Aorta (tissue), 5 donors: ENCODE data around the gene EPHB1. TPM values are rescaled to one million over a fixed set of nuclear protein-coding genes. Genes with fewer than 3 reads are reported as not detected.

ENCODE experiments used
- ATAC-seq: fragments of 200-7000 bp; cut with Tn5 transposase; one replicate; pipeline ENCODE4 v1.9.1; 2022; ENCODE audit warnings: moderate library complexity; ENCODE audit not compliant: low FRiP score
- DNase-seq, 2 donors: peaks; one replicate each; pipeline ENCODE4 v3.0.0-alpha.2; 2020
- H3K27ac ChIP-seq, 2 donors: one replicate each; pipeline ENCODE4 v1.5.1; 2013; ENCODE audit warnings: low read length in 2 of 2, mild to moderate bottlenecking in 2 of 2, moderate library complexity in 2 of 2, control low read depth in 1 of 2, inconsistent platforms in 1 of 2, low read depth in 1 of 2
- H3K27me3 ChIP-seq, 2 donors: one replicate each; pipeline ENCODE4 v1.6.1; 2013; ENCODE audit warnings: control low read depth in 1 of 2, low read length in 1 of 2, mild to moderate bottlenecking in 1 of 2, moderate library complexity in 1 of 2; ENCODE audit not compliant: insufficient read depth in 2 of 2, control insufficient read depth in 1 of 2
- H3K36me3 ChIP-seq, 2 donors: one replicate each; pipeline ENCODE4 v1.6.1; 2013; ENCODE audit warnings: control low read depth in 1 of 2, low read length in 1 of 2, mild to moderate bottlenecking in 1 of 2; ENCODE audit not compliant: insufficient read depth in 2 of 2, control insufficient read depth in 1 of 2
- H3K4me1 ChIP-seq, 2 donors: one replicate each; pipeline ENCODE4 v1.6.1; 2013; ENCODE audit warnings: low read length in 2 of 2, control low read depth in 1 of 2, mild to moderate bottlenecking in 1 of 2, moderate library complexity in 1 of 2; ENCODE audit not compliant: insufficient read depth in 2 of 2, control insufficient read depth in 1 of 2
- H3K4me3 ChIP-seq, 2 donors: one replicate each; pipeline ENCODE4 v1.5.1; 2013; ENCODE audit warnings: low read length in 2 of 2, control low read depth in 1 of 2, mild to moderate bottlenecking in 1 of 2
- H3K9me3 ChIP-seq: one replicate; pipeline ENCODE4 v1.6.1; 2013; ENCODE audit warnings: mild to moderate bottlenecking, low read length; ENCODE audit not compliant: control insufficient read depth
- WGBS, 2 donors: extraction: QIAGEN DNeasy Blood & Tissue Kit; methylation state at CpG; one replicate each; pipeline ENCODE4 v1.1.7; 2013; 5-methylcytosine and 5-hydroxymethylcytosine counted together
- intact Hi-C, 2 donors: fragments of 100-400 bp; cut with DNase I; formaldehyde crosslinking; loops; one replicate each; pipeline versions ENCODE4 v1.14.2 to v1.15.0; 2022
- polyA plus RNA-seq, 2 donors: library from polyadenylated mRNA; stranded (reverse); fragments of 200-250 nt; gene quantifications; one replicate each; pipeline ENCODE4 v1.2.3, GENCODE V29; 2013
- total RNA-seq, 2 donors: library from RNA; stranded (reverse); fragmentation: NEBNext Ultra II Directional; extraction: Animal tissue kit (Norgen Biotek cat#: 25700); gene quantifications; one replicate each; pipeline ENCODE4 v1.2.1, GENCODE V29; 2021
- donor health status: healthy with polysubstance abuse.
- donor health status: Bipolar disorder and iron deficiency.
- donor health status: DM: no; HTN: no; CAD: no.
- donor health status: DM: no; HTN: no; CAD: no.
- donor health status: DM: yes; HTN: yes; CAD: no.

EPHB1 gene
- total and polyA plus RNA-seq, 4 donors: 0.31 to 4.8 (median 3.6) TPM; not detected in 1

DNA sequence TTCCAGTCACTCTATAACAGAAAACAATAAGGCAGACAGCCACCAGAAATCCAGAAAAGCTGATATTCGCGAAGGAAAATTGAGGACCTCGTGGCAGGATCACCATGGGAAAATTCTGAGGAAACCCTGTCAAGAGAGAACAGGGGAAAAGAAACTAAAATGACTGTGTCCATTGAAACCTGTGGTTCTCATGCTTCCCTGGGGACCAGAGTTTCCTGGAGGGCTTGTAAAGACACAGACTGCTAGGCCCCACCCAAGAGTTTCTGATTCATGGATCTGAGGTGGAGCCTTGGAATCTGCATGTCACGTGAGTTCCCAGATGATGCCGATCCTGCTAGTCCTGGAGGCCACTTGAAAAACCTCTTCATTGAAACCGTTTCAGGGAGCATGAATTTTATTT lies 420.5 kb downstream of the EPHB1 start:
- H3K27ac ChIP-seq: no peak overlapping the region
- H3K36me3 ChIP-seq: no peaks in the 10 kb centered on the region
- intact Hi-C loops: no loop called here
- H3K9me3 ChIP-seq: peaks cover 2% of the 10 kb centered on the region
- no peak overlapping the region for H3K4me3 ChIP-seq
- ATAC-seq: no peak
- no peaks in the 10 kb centered on the region for H3K27me3 ChIP-seq
- WGBS, 2 donors: 83 to 90% methylated on average over 6 of the region's 6 CpGs
- H3K4me1 ChIP-seq: no peaks in the 10 kb centered on the region
- no peak for DNase-seq

DNA sequence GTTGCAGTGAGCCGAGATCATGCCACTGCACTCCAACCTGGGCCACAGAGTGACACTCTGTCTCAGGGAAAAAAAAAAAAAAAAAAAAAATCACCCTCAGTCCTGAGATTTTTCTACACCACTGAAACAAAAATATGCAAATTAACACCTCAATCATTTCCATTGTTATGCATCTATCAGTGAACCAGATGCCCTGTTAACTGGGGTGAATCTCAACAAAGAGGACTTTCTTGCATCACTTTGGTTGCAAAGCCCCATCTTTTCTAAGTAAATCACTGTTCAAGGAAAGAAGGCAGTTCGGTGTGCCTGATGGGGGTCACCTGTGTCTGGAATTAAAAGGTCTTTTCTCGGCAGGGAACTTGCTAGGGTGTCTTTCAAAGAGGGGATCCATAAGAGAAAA lies 421.6 kb downstream of the EPHB1 start:
- peaks cover 2% of the 10 kb centered on the region for H3K9me3 ChIP-seq
- no peak overlapping the region for H3K4me3 ChIP-seq
- H3K4me1 ChIP-seq: no peaks in the 10 kb centered on the region
- no peak for DNase-seq
- 69 to 75% methylated on average over 3 of the region's 3 CpGs for WGBS, 2 donors
- ATAC-seq: no peak
- H3K27me3 ChIP-seq: no peaks in the 10 kb centered on the region
- H3K27ac ChIP-seq: no peak overlapping the region
- intact Hi-C loops: no loop called here
- no peaks in the 10 kb centered on the region for H3K36me3 ChIP-seq

DNA sequence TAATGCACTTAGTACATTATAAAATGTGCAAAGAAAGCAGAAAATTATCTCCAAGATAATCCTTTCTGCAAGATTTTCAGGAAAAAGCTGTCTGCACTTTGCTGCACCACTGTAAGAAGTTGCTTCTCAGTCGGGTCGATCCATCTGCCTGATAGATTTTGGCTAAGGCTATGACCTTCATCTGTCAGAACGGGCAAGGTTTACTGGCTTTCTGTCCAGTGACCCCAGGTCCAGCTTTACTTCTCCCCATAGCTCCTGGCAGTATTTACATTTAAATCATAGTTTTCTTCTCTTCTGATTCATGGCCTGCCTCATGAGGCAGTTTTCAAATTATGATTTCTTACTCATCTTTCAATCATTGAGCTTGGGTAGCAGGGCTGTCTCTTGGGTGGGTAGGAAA lies 422.7 kb downstream of the EPHB1 start:
- no peaks in the 10 kb centered on the region for H3K27me3 ChIP-seq
- intact Hi-C loops: no loop called here
- H3K9me3 ChIP-seq: peaks cover 2% of the 10 kb centered on the region
- WGBS, 2 donors: 30 to 53% methylated on average over 3 of the region's 3 CpGs
- no peak for ATAC-seq
- no peak for DNase-seq
- no peak overlapping the region for H3K4me3 ChIP-seq
- H3K27ac ChIP-seq: no peak overlapping the region
- no peaks in the 10 kb centered on the region for H3K36me3 ChIP-seq
- no peaks in the 10 kb centered on the region for H3K4me1 ChIP-seq

DNA sequence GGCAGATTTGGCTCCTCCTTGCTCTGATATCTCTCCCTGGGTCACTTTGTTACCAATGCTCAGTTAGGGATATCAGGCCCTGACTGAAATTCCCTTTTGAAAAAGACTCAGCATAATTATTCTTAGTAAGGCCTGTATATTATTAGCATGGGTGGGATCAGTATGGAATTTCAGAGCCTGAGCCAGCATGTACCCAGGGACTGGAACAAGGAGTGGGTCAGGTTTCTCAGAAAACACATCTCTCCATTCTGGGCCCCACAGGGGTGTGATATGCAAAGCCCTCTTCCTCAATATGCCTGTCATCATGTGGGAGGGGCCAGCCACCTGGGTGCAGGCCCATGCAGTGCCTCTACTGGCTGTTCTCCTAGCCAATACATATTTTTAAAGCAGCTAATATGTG lies 423.2 kb downstream of the EPHB1 start:
- no peak for DNase-seq
- Histone ChIP-seq H3K27me3 (no peaks in the 10 kb centered on the region), H3K27ac (no peak overlapping the region), H3K4me1 (no peaks in the 10 kb centered on the region), H3K9me3 (peaks cover 2% of the 10 kb centered on the region), H3K4me3 (no peak overlapping the region), H3K36me3 (no peaks in the 10 kb centered on the region)
- ATAC-seq: no peak
- intact Hi-C loops: no loop called here

DNA sequence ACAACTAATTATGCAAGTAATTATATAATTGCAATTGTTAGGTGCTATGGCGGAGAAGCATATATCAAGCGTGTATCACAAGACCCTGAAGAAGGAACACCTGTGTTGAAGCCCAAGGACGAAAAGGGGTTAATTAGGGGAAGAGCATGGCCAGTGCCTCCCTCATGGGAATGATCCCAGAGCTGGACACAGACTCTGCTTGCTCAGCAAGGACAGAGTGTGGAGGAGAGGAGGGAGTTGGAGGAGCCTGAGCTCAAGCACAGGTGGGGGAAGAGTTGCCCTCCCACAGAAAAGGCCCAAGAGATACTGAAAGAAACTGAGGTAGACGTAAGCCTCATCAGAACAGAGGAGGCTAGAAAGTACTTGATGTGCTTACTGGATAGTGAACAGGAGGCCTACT lies 423.7 kb downstream of the EPHB1 start:
- intact Hi-C loops: no loop called here
- ATAC-seq: no peak
- no peak overlapping the region for H3K4me3 ChIP-seq
- peaks cover 2% of the 10 kb centered on the region for H3K9me3 ChIP-seq
- H3K36me3 ChIP-seq: no peaks in the 10 kb centered on the region
- 92 to 93% methylated on average over 4 of the region's 4 CpGs for WGBS, 2 donors
- no peaks in the 10 kb centered on the region for H3K4me1 ChIP-seq
- no peaks in the 10 kb centered on the region for H3K27me3 ChIP-seq
- DNase-seq: no peak
- H3K27ac ChIP-seq: no peak overlapping the region

DNA sequence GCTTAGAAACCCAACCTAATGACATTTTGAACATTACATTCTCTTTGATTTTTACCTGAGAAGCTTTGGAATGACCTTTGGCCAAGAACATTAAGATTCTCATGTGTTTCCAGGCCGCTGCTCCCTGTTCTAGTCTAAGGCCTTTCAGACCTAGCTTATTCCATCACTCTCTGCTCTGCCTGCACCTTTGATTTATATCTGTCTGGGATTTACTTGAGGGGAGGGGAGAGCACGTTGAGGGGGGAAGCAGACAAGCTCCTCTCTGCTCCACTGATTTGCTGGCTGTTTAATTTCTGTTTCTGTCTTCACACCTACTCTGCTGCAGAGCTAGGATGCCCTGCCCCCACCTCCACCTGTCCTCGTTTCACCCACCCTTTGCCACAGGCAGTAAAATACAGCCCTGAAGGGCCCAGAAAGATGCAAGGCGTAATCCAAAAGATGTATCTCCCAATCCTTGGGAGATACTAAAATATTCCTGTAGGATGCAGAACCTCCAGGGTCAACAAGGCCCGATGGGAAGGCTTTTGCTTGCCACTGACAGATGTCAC lies 429.8 kb downstream of the EPHB1 start:
- H3K9me3 ChIP-seq: no peaks in the 10 kb centered on the region
- H3K4me1 ChIP-seq: no peaks in the 10 kb centered on the region
- H3K36me3 ChIP-seq: no peaks in the 10 kb centered on the region
- H3K27me3 ChIP-seq: no peaks in the 10 kb centered on the region
- ATAC-seq (no peak), DNase-seq (no peak)
- no peak overlapping the region for H3K4me3 ChIP-seq
- intact Hi-C loops: no loop called here
- 60 to 62% methylated on average over 5 of the region's 5 CpGs for WGBS, 2 donors
- no peak overlapping the region for H3K27ac ChIP-seq

DNA sequence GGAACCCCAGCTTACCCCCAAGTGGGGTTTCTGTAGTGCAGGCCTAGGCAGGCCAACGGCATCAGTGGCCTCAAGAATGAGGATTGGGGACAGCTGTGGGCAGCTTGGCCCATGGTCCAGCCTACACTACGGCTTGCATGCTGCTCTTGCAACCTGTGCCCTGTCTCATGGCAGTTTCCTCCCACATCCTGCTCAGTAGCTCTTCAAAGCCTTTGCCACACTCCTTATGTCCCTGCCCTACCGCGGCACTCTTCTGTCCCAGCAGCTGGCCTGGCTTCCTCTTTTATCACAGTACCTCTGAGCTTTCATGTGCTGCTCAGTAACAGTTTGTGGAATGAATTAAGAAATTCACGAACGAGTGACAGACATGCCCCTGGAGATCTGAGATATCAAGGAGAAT lies 431.0 kb downstream of the EPHB1 start:
- WGBS, 2 donors: 85 to 86% methylated on average over 6 of the region's 6 CpGs
- Histone ChIP-seq H3K4me1 (no peaks in the 10 kb centered on the region), H3K36me3 (no peaks in the 10 kb centered on the region), H3K27ac (no peak overlapping the region), H3K27me3 (peaks cover 0 to 2% of the 10 kb centered on the region in 2 donors), H3K4me3 (no peak overlapping the region), H3K9me3 (no peaks in the 10 kb centered on the region)
- intact Hi-C loops: no loop called here
- DNase-seq (peak in 1 of 2 donors; percentile 61), ATAC-seq (peak; percentile 9)

DNA sequence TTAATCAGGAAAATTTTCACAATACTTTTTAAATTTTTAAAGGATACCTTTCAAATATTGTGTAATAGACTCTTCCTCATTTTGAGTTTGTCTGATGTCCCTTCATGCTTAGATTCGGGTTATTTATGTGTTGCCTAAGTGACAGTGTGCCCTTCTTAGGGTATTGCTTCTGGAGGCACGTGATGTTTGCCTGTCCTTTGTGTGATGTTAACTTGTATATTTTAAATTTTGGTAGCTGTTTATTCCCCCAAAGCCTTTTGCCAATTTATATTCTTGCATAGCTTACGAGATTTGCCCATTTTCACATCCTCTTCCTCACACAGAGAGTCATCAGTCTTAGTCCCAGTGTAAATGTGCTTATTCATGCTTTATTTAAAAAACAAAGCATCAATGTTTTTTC lies 433.1 kb downstream of the EPHB1 start:
- Histone ChIP-seq H3K4me1 (no peaks in the 10 kb centered on the region), H3K9me3 (no peaks in the 10 kb centered on the region), H3K27me3 (peaks cover 0 to 2% of the 10 kb centered on the region in 2 donors), H3K4me3 (no peak overlapping the region), H3K36me3 (no peaks in the 10 kb centered on the region), H3K27ac (no peak overlapping the region)
- intact Hi-C loops: no loop called here
- no peak for DNase-seq
- 61% methylated on average over 3 of the region's 3 CpGs for WGBS, 2 donors
- no peak for ATAC-seq

DNA sequence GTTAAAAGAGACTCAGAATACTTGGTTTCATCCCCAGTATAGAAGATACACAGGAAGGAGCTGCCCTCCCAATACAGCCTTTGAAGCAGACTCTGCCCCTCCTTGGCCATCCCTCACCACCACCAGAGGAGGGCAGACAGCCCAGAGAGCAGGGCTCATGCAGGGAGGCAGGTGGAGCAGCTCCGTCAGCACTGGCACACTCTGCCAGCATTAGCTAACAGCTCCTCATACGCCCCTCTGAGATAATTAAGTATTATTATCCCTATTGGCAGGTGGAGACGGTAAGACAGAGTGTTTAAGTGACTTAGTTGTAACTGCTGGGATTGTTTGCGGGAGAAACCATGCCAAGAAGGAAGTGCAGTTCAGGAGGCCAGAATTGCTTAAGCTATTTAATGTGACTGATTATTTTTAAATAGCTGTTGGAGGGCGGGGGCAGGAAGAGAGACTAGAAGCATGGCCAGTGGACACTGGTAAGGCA lies 434.0 kb downstream of the EPHB1 start:
- no peaks in the 10 kb centered on the region for H3K36me3 ChIP-seq
- no peaks in the 10 kb centered on the region for H3K9me3 ChIP-seq
- ATAC-seq (peak; percentile 47), DNase-seq (no peak)
- no peaks in the 10 kb centered on the region for H3K4me1 ChIP-seq
- peaks cover 0 to 2% of the 10 kb centered on the region in 2 donors for H3K27me3 ChIP-seq
- intact Hi-C loops: no loop called here
- H3K27ac ChIP-seq: no peak overlapping the region
- no peak overlapping the region for H3K4me3 ChIP-seq
- WGBS, 2 donors: 30 to 33% methylated on average over 5 of the region's 5 CpGs
